Activated CD4-positive, alpha-beta T cell treated with anti-CD3 and anti-CD28 coated beads for 48 hours (primary cell): ENCODE measurements around the gene TM4SF4.

Source experiments
- DNase-seq: peaks from one replicate; pipeline ENCODE4 v3.0.0-alpha.2; 2020

Gene TM4SF4

DNA sequence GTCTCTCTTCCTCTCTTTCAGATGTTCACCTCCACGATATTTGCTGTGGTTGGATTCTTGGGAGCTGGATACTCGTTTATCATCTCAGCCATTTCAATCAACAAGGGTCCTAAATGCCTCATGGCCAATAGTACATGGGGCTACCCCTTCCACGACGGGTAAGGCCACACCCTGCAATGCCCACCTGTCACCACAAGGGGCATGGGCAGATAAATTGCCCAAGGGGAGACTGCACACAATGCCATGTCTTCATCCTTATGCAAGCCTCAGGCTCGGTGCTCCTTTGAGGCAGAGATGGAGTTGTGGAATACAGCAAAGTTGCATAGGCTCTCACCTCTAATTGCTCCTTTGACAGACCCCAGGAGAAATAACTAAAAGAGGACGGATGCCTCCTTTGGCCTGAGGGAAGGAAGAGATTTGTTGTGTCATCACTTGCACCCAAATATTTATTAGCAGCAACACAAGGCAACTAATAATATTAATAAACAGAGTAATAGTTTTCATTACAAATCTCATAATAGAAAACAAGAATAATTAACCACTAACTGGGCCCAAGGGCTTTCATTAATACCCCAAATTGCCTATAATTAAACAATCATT, 13.2 kb downstream of the TM4SF4 start:
- DNase-seq = peak; percentile 65

DNA sequence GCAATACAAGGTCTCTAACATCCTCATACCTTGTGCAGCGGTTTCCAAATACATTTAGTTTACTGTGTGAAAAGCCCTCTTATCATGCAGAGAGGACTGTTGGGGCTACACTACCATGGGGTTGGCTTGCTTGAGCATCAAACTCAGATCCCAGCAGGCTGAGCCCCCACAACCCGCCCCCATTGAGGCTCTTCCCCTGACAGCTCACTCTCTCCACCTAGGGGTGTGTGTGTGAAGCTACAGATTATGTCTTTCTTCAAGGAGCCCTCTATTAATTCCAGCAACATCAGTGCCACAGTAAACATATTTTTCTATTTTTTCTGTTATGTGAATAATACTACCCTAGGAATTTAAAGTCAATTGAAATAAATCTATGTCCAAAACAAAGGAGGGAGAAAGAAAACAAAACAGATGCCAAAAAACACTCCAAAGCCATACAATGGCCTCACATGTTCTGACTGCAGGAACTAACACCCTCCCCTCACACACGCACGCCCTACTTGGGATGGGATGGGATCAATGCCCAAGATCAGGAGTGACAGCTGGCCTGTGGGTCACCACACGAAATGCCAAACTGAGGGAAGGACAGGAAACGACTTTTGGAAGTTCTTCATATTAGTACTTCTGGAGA, 14.7 kb downstream of the TM4SF4 start:
- no peak for DNase-seq

DNA sequence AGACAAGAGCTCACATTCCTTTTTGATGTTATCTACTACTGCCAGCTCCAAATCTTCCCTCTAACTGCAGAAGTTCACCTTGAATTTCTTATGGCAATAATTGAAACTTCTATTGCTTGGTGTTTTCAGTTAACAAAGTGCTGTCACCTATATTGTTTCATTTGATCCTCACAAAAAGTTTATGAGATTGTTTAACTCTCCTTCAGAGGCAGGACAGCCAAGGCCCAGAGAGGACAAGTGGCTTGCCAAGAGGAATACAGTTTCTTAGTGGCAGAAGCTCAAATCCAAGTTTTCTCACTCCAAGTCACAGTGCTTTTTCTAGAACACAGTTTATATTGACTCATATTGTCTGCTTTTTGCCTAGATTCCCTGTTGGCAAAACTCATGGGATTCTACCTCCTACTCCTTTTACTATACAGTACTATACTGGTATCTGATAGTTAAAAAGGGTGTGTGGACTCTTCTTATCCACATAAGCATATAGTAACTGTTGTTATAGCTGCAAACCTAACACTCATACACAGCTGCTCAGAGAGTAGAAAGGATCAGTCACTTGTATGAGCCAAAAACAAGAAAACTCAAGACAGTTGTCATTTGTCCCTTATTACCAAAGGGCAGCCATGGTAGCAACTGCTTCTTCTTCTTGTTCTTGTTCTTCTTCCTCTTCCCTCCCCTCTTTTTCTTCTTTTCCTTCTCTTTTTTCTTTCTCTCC, 15.9 kb downstream of the TM4SF4 start:
- no peak for DNase-seq

DNA sequence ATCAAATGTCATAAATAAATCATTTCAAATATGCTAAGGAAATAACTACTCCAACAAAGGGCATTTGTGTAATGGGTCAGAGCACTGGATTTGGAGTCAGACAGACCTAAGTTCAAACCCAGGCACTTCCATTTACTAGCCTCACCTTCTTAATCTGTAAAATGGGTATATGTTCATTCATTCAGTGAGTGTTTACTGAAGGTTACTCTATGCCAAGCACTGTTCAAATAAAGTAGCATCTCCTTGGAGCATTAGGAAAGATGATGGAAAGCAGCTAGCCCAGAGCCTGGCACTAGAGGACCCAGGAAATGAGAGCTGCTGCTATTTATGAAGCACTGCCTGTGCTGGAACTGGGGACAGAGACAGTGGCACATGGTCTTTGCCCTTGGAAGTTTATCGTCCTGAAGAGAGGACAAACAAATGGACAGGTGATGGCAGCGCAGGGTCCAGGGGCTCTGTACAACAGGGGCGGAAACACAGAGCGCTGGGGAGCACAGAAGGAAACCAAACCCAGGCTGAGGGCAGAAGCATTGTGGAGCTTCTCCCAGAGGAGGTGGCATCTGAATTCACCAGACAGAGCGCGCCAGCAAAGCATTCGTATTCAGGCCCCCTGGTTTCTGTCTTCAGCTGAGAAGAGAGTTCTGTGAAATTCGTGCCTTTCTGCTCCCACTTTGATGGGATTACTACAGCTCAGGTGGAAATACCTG, 19.0 kb downstream of the TM4SF4 start:
- no peak for DNase-seq

DNA sequence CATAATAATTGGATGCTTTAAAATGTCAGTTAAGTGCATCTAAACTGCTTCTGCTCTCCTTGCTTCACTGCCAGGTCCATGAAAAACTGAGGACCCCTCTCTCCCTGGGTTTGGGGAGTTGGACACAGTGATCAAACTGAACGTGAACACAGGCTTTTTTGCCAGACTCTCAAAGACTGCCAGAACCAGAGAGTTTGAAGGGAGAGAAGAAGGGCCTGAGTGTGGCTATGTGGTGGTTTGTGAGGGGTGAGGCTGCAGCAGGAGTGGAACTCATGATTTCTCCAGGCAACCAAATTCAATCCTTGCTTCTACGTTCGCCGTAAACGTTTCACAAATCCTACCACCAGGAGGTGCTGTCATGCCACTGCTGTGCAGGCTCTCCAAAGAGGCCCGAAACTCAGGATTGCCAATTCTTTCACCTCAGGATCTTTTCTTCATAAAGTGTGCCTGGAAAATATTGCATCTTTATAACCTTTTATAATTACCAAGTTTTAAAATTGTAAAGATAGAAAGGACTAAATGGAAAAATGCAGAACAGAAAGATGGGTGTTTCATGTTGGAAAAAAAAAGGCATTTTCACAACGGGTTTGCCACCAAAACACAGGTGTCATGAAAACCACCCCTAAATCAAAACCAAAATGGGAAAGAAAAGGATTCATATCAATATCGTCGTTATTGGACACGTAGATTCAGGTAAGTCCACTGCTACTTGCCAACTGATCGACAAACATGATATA, 19.7 kb downstream of the TM4SF4 start:
- peak; percentile 63 for DNase-seq

DNA sequence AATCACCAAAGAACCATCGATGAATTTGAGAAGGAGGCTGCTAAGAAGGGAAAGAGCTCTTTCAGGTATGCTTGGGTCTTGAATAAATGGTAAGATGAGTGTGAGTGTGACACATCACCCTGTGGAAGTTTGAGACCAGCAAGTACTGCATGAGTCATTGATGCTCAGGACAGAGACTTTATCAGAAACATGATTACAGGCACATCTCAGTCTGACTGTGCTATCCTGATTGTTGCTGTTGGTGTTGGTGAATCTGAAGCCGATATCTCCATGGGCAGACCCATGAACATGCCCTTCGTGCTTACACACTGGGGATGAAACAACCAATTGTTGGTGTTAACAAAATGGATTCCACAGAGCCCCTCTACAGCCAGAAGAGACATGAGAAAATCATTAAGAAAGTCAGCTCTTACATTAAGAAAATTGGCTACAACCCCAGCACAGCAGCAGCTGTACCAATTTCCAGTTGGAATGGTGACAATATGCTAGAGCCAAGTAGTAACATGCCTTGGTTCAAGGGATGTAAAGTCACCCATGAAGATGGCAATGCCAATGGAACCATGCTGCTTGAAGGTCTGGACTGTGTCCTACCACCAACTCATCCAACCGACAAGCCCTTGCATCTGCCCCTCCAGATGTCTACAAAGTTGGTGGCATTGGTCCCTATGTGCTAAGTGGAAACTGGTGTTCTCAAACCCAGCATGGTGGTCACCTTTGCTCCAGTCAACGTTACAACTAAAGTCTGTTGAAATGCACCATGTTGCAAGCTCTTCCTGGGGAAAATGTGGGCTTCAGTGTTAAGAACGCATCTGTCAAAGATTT, 20.5 kb downstream of the TM4SF4 start:
- DNase-seq = no peak

DNA sequence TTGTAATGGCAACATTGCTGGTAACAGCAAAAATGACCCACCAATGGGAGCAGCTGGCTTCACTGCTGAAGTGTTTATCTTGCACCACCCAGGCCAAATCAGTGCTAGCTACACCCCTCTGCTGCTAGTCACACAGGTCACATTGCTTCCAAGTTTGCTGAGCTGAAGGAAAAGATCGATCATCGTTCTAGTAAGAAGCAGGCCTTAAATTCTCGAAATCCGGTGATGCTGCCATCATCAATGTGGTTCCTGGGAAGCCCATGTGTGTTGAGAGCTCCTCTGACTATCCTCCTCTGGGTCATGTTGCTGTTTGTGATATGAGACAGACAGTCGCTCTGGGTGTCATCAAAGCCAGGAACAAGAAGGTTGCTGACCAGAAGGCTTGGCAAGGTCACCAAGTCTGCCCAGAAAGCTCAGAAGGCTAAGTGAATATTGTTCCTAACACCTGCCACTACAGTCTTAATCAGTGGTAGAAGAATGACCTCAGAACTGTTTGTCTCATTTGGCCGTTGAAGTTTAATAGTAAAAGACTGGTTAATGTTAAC, 21.2 kb downstream of the TM4SF4 start:
- DNase-seq = no peak

DNA sequence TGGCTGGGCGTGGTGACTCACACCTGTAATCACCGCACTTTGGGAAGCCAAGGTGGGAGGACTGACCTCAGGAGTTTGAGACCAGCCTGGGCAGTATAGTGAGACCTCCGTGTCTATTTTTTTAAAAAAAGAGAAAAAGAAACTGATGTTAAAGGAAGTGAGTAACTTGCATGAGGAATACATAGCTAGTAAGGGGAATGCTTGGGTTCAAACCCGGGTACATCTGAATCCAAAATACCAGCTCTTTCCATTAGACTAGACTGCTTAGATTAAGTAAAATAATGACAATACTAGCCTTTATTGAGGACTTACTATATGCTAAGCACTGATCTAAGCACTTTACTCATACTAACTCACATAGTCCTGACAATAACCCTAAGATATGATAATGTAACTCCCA, 22.4 kb downstream of the TM4SF4 start:
- DNase-seq = no peak

DNA sequence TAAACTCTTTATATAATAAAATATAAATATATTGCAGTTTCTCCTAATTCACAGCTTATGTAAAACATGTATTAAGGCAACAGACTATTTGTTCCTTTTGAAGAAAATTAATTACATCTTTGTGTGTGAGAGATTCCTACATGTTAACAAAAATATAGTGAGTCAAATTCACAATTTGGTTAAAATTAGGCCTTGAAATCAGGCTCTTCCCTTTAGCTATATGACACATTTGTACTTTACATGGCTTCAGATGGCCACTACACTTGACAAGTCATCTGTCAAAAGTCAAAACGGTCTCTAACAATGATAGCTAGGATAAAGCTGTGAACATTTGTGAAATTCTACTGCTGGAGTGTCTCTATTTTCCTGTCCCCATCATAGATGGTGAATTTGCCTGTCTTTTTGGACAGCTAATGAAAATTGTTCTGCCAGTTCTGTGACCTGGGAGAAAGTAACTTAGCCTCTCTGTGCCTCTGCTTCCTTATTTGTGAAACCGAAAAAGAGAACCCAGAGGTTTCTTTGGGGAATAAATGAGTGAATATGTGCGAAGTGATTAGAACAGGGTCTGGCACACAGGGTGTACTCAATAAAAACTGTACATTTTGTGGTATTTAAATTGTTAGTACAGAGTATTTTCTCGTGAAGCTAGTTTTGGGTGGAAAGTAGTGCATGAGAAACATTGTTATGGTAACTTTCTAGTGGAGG, 23.6 kb downstream of the TM4SF4 start:
- no peak for DNase-seq

DNA sequence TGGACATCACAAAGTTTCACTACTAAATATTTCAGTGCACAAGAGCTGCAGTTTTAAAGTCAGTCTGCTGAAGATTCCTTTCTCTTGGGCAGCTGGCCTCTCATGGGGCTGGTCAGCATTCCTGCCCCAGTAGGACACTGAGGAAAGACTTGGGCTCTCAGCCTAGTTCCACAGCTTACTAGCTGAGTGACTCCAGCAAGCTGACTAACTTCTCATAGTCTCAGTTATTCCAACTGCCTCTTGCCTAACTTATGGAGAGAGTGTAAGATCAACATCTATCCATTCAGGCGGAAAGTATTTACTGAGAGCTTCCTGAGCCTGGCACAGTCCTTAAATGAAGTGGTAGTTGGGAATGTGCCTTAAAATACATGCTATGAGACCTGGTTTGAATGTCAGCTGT, 27.0 kb downstream of the TM4SF4 start:
- DNase-seq = no peak

DNA sequence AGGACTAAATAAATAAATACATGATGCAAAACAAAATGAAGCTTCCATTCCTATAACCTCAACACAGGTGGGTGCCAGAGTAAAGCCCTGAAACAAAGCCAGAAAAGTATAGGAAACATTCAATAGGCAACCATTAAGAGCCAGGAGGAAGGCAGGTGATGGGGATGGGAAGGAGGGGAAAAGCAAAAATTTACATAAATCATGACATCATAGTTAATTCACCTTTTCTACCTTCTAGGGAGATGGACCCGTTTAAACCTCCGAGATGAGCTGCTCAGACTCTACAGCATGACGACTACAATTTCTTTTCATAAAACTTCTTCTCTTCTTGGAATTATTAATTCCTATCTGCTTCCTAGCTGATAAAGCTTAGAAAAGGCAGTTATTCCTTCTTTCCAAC, 27.9 kb downstream of the TM4SF4 start:
- DNase-seq = no peak

DNA sequence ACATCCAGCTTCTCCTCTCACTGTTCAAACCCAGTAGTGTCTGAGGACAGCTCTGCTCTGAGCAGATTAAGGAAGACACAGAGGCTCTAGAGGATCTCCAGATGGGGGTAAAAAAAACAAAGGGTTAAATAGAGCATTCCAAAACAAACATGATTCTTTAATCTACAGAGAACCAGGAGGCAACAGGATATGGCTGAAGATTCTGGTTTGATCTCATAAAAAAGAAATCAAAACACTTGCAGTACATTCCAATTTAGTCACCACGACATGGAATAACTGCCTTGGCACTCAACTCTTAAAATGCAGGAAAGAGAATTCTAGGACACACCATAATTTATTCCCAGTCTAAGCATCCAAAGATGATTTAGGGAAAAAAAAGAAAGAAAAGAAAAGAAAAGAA, 32.0 kb downstream of the TM4SF4 start:
- DNase-seq = no peak

DNA sequence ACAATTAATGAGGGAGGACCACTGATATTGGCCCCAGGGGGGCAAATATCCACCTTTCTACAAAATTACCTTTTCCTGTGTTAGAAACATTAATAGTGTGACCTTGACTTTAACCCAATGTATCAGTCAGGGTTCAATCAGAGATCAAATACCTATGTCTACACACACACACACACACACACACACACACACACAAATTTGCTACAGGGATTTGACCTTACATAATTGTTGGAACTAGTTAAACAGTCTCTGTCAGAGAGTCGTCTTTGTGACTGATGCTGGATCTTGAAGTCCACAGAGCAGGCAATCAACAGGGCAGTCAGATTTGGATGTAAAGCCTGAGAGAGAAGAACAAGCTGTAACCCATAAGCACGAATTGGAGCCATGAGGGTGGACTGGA, 32.5 kb downstream of the TM4SF4 start:
- no peak for DNase-seq

DNA sequence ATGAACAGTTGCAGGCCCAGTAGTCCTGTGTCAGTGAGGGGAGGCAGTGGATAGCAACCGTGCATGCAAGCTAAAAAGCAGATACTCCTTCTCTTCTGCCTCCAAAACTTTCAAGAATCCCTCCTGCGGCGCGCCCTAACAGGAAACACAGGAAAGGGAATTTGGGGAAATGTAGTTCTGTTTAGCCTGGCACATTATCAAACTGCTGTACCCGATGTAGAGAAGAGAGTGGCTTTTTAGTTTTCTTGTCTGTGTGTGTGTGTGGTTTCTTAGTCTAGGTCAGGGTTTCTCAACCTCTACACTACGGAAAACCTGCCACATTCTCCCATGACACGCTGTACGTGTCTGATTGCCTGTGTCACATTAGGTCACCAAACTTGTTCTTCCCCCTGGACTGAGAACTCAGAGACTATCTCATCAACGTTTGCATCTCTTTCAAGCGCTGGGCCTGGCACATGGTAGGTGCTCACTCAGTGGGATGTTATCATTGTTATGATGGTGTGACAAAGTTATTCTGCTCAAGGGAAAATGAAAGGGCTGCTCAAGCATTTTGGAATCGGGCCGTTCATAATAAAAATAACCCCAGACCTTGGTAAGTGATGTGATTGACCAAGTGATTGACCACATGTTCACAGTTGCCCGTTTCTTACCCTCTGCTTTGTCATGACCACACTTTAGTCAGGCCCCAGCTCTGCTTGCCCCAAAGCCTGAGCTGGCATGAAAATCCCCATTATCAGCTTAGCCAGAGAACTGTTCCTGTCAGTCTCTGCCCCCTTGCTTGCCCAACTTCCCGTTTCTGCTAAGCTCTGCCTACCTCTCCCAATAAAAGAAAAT, 33.2 kb downstream of the TM4SF4 start:
- no peak for DNase-seq

DNA sequence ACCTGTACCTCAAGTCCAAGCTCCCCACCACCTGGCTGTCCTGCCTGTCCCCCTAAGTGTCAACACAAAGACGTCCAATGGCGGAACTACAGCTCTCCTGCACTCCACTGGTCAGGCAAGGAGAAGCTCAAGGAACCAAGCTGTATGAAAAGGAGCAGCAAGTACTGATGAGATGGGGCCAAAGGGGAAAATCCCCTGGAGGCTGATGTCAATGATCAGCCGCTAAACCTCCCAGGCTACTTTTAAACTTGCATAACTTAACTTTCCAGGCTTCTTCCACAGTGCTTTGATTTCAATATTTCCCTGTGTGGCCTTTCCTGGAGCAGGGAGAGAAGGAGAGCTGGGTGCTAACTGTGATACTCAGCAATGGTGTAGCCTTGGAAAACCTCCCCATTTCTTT, 35.0 kb downstream of the TM4SF4 start:
- no peak for DNase-seq

DNA sequence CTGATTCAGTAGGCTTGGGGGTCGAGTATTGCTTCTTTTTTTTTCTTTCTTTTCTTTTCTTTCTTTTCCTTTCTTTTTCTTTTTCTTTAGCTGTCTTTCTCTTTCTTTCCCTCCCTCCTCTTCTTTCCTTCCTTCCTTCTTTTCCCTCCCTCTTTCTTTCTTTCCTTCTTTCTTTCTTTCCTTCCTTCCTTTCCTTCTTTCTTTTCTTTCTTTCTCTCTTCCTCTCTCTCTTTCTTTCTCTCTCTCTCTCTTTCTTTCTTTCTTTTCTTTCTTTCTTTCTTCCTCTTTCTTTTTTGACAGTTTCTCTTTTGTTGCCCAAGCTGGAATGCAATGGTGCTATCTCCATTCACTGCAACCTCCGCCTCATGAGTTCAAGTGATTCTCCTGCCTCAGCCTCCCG, 36.0 kb downstream of the TM4SF4 start:
- DNase-seq = no peak

DNA sequence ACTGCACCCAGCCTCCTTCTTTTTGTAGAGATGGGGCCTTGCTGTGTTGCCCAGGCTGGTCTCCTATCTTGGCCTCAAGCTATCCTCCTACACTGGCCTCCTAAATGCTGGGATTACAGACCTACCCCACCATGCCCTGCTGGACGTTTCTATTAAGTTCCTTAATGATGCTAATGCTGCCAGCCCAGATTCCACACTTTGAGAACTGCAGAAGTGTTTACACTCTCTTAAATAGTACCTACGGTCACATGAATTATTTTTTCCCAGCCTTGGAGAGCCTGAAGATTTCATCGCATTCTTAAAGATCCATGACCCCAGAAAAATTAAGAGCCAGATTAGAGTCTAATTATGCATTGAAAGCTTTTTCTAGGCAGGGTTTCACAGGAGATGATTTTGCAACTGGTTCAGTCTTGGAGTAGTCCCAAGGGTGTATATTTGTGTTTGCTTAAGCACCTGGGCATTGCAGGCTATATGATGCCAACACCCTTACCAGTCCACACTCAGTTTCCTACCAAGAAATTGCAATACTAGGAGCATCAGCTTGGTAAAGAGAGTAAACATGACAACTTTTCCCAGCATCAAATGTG, 36.6 kb downstream of the TM4SF4 start:
- DNase-seq = no peak

DNA sequence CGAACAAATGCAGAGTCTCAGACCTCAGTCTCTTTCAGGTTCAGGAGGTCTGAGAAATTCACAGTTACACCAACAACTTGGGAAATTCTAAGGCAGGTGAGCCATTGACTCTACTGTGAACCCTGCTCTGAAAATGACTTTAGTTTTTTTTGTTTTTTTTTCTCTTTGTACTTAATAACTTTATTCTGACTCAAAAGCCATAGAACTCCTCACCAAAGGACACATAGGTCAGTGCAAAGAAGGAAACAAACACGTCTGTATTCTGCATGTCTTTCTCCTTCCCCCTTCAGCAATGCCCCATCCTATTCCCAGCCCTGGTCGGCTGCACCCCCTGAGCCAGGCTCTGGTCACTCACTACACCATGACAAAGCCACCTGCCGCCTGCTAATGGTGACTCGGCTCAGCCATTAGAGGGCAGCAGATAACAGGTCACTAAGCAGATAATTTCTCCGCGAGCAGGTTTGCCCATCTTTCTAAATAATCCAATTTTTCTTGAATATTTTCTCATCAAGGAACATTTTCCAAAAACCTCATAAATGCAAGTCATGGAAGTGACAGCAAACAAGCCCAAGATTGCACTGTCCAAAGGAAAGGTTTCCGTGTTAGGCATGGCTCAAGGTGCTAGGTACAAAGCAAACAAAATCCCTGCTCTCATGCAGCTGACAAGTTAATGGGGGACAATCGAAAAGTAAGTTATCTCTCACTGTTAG, 37.7 kb downstream of the TM4SF4 start:
- DNase-seq = peak; percentile 42

DNA sequence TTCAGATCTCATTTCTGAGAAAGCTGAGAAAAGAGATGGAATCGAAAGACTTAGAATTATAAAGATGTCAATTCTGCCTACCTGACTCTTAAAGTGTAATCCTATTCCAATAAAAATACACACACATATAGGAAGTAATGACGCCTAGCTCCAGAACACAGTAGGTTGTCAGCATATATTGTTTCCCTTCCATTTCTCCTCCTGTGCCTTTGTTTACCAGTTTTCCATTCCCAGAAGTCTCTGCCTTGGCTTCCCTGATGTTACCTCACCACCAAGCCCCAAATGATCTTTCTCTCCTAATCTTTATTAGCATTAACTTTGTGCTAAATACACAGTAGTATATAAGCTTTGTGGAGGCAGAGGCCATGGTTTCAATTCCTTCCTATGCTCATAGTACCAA, 40.0 kb downstream of the TM4SF4 start:
- DNase-seq = no peak
